Naive thymus-derived CD8-positive, alpha-beta T cell (primary cell): ENCODE results near the gene NDOR1. TPM values are rescaled to one million over a fixed set of nuclear protein-coding genes. Genes with fewer than 3 reads are reported as not detected.

Experiments used
- ATAC-seq, 2 donors: fragments of 150-1000 bp; cut with Tn5 transposase in 1 of 2; sonication (Bioruptor Pico), chemical (Tn5 transposase) in 1 of 2; 1 replicate in 1 of 2; 2 replicates in 1 of 2; pipeline ENCODE4 v1.10.0; 2021; ENCODE audit warnings: mild to moderate bottlenecking in 2 of 2, moderate library complexity in 2 of 2
- POLR2A ChIA-PET: fragments of 350-600 bp; sonication (Branson Sonifier 250); formaldehyde crosslinking; loops from one replicate; lab custom pipeline; 2021; ENCODE audit warnings: antibody characterized with exemption; lab: Charles Lee
- DNase-seq, 10 donors: peaks; one replicate each; pipeline versions ENCODE4 v3.0.0 to v3.0.0-alpha.2; 2020 to 2022
- H3K27ac Mint-ChIP-seq, 10 donors: one replicate each; pipeline ENCODE4 v1.8.0; 2020 to 2022; ENCODE audit warnings: mild to moderate bottlenecking in 10 of 10, mixed read lengths in 10 of 10, moderate library complexity in 4 of 10, inconsistent platforms in 1 of 10
- H3K27me3 Mint-ChIP-seq, 5 donors: one replicate each; pipeline ENCODE4 v1.8.0; 2021 to 2022; ENCODE audit warnings: mixed read lengths in 5 of 5
- H3K36me3 Mint-ChIP-seq, 3 donors: one replicate each; pipeline ENCODE4 v1.8.0; 2020 to 2022; ENCODE audit warnings: mixed read lengths in 3 of 3, mild to moderate bottlenecking in 2 of 3, inconsistent platforms in 1 of 3
- H3K4me1 Mint-ChIP-seq, 4 donors: one replicate each; pipeline ENCODE4 v1.8.0; 2021 to 2022; ENCODE audit warnings: mixed read lengths in 4 of 4
- H3K4me3 Mint-ChIP-seq, 10 donors: one replicate each; pipeline ENCODE4 v1.8.0; 2020 to 2022; ENCODE audit warnings: mild to moderate bottlenecking in 10 of 10, mixed read lengths in 10 of 10, moderate library complexity in 6 of 10, inconsistent platforms in 1 of 10
- H3K9me3 Mint-ChIP-seq, 9 donors: one replicate each; pipeline ENCODE4 v1.8.0; 2020 to 2022; ENCODE audit warnings: mixed read lengths in 9 of 9, mild to moderate bottlenecking in 3 of 9, inconsistent platforms in 1 of 9, moderate library complexity in 1 of 9
- polyA plus RNA-seq, 3 donors: library from polyadenylated mRNA; unstranded; fragments of 300-500 nt; fragmentation: Illumina TruSeq; gene quantifications; one replicate each; pipeline ENCODE4 v1.2.3, GENCODE V29; 2021
- total RNA-seq, 8 experiments: library from RNA in 2 of 8; stranded (reverse) in 2 of 8; gene quantifications; one replicate each; pipeline ENCODE4 v1.2.3 and lab custom pipeline; 2021 to 2026

The NDOR1 gene
- total and polyA plus RNA-seq, 5 experiments from 2014 or later, result 2.4 to 39.8 (median 9.5) TPM

DNA sequence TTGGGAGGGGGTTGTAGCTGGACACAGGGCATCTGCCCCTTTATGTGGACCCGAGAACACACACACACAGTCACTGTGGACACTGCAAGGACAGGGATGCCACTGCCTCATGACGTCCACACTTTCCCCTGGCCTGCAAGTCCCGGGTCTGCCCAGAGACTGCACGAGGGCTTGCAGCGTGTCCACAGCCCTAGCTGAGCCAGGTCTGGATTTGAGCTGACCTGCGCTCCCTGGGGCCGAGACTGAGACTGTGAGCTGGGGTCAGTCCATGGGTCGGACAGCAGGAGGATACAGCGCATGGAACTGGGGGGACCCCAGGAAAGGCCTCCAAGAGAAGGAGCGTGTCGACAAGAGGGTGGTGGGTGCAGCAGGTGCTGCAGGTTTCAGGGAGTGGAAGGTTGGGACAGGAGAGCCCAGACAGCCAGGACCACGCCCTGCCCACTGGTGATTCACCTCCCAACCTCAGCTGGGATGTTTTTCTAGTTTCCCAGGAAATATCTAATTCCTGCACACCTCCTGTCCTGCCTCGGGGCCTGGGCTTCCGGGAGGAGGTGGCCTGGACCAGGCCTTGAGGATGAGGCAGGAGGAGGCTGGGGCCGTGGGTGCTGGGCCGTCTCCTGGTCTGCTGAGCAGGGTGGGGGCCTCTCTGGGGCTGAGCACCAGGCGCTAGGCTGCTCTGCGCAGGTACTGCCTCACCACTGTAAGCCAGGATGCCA, 21.0 kb downstream of the NDOR1 start:
- H3K27ac Mint-ChIP-seq, result no peak overlapping the region

DNA sequence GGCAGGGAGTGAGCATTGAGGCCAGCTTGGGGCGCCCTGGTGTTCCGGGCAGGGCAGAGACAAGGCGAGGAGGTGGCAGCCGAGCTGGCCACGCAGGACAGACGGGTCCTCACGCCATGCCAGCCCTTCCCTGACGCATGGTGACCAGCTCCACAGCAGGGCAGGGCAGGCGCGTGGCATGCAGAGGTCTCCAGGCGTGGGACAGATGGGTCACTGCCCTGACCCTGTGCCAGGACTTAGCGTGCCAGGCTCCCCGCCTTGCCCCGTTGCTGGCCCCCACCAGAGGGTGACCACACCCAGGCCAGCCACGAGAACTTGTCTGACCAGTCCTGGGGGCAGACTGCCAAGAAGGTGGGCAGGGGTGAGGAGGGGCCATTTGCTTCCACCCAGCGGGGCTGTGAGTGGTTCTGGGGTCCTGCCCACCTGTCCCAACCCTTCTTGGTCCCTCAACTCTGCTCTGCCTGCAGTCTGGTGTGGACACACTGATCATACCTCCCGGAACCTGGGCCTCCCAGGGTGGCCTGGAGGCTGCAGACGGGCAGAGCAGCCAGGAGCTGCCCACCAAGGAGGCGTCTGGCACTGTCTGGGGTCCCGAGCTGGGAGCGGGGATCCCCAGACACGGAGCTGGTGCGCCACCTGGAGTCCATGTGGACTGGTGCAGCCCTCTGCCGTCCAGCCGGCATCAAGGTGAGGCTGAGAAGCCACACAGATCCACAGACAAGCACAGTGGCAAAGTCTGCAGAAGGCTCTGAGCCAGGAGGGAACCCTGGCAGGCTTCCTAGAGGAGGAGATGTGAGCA, 21.8 kb downstream of the NDOR1 start, which contains the start of gene RNF224:
RNF224 (plus strand) TSS at position 449 of the 799 bp plus-strand sequence. CDS start 834 bp downstream, outside the sequence.
- ATAC-seq (peak; percentile 43), DNase-seq (peak; percentile 71 to 88 (median 81))
- Mint-ChIP-seq H3K36me3 (peaks cover 0 to 2% (median 1%) of the 10 kb centered on the region in 3 donors), H3K27me3 (peaks cover 2 to 17% (median 4%) of the 10 kb centered on the region in 5 donors), H3K4me1 (peaks cover 5 to 14% (median 12%) of the 10 kb centered on the region in 4 donors), H3K9me3 (no peaks in the 10 kb centered on the region), H3K4me3 (peak within 1 kb of the TSS in 5 of 10 donors; percentile 1 to 64 (median 28)), H3K27ac (peak within 1 kb of the TSS in 6 of 10 donors; percentile 2 to 90 (median 32))
- POLR2A ChIA-PET, result interaction anchor here (0.9 to 6.4 kb wide), 9 partner anchors 10 to 140 kb away, joined by 3 to 59 read pairs (median 6); partner anchors contain the start of genes ANAPC2, MAN1B1 and SSNA1

More for the DNA sequence above, 21.0 kb downstream of the NDOR1 start:
- H3K4me3 Mint-ChIP-seq, result no peak overlapping the region
- DNase-seq (no peak), ATAC-seq (no peak)
- H3K9me3 Mint-ChIP-seq, result no peaks in the 10 kb centered on the region
- H3K27me3 Mint-ChIP-seq, result peaks cover 2 to 11% (median 4%) of the 10 kb centered on the region in 5 donors
- POLR2A ChIA-PET, result interaction anchor here (1.0 to 6.4 kb wide), 6 partner anchors 38 to 140 kb away, joined by 3 to 59 read pairs (median 6); partner anchors contain the start of genes ANAPC2, MAN1B1 and SSNA1
- peaks cover 0 to 2% (median 1%) of the 10 kb centered on the region in 3 donors for H3K36me3 Mint-ChIP-seq
- H3K4me1 Mint-ChIP-seq, result peaks cover 5 to 14% (median 12%) of the 10 kb centered on the region in 4 donors

DNA sequence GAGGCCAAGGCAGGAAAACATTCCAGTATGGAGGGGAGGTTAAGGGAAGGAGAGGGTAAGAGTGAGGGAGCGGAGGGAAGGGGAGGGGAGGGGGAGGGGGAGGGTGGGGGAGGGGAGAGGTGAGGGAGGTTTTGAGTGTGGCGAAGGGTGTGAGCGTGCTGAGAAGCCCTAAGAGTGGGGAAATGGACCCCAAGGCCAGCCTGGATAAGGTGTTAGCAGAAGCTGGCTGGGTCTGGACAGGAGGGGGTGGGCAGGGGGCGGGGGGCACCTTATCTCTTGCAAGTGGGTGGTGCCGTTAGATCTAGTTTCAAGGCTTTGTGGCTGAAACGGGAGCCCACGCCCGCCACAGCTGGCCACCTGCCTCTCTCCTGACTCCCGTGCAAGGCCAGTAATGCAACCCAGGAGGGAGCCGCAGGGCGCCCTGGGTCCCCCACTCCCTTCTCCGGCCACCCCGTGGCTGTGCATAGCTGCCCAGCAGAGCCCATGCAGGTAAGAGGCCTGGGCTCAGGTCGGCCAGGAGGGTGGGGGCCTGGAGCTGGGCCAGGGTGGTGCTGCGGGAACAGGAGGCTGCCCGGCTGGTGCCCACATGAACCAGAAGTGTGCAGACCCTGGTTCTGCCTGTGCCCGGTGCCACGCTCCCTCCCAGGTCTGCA, 22.5 kb downstream of the NDOR1 start:
- no peak for ATAC-seq
- Mint-ChIP-seq H3K36me3 (peaks cover 0 to 2% (median 1%) of the 10 kb centered on the region in 3 donors), H3K9me3 (no peaks in the 10 kb centered on the region), H3K27me3 (peaks cover 2 to 18% (median 4%) of the 10 kb centered on the region in 5 donors), H3K4me1 (peaks cover 4 to 13% (median 9%) of the 10 kb centered on the region in 4 donors), H3K4me3 (peak overlapping the region in 4 of 10 donors; percentile 20 to 64 (median 38)), H3K27ac (peak overlapping the region in 3 of 10 donors; percentile 56 to 90 (median 82))
- DNase-seq, result no peak
- POLR2A ChIA-PET, result interaction anchor here (0.9 to 6.4 kb wide), 7 partner anchors 9 to 132 kb away, joined by 3 to 59 read pairs (median 5); partner anchors contain the start of genes ANAPC2 and SSNA1

DNA sequence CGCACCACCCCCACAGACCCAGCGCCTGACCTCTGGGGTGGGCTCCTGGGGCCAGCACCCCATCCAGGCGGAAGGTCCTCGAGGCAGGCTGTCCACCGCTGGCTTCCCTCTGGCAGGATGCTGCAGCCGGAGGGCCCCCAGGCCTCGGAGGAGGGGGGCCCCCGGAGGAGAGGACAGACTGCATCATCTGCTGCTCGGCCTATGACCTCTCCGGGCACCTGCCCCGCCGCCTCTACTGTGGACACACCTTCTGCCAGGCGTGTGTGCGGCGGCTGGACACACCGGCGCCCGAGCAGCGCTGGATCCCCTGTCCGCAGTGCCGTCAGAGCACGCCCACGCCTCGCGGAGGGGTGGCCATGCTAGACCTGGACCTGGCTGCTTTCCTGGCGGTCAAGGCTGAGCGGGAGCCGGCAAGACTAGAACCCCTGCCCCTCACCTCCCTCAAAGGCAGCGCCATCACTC, 23.0 kb downstream of the NDOR1 start:
- ATAC-seq (no peak), DNase-seq (no peak)
- peaks cover 2 to 18% (median 4%) of the 10 kb centered on the region in 5 donors for H3K27me3 Mint-ChIP-seq
- H3K36me3 Mint-ChIP-seq, result peaks cover 0 to 2% (median 1%) of the 10 kb centered on the region in 3 donors
- peaks cover 3 to 12% (median 7%) of the 10 kb centered on the region in 4 donors for H3K4me1 Mint-ChIP-seq
- H3K9me3 Mint-ChIP-seq, result no peaks in the 10 kb centered on the region
- POLR2A ChIA-PET, result interaction anchor here (1.0 to 6.4 kb wide), 4 partner anchors 8 to 182 kb away, joined by 3 to 59 read pairs (median 4); partner anchors contain the start of genes ANAPC2 and SSNA1
- no peak overlapping the region for H3K27ac Mint-ChIP-seq
- H3K4me3 Mint-ChIP-seq, result no peak overlapping the region

DNA sequence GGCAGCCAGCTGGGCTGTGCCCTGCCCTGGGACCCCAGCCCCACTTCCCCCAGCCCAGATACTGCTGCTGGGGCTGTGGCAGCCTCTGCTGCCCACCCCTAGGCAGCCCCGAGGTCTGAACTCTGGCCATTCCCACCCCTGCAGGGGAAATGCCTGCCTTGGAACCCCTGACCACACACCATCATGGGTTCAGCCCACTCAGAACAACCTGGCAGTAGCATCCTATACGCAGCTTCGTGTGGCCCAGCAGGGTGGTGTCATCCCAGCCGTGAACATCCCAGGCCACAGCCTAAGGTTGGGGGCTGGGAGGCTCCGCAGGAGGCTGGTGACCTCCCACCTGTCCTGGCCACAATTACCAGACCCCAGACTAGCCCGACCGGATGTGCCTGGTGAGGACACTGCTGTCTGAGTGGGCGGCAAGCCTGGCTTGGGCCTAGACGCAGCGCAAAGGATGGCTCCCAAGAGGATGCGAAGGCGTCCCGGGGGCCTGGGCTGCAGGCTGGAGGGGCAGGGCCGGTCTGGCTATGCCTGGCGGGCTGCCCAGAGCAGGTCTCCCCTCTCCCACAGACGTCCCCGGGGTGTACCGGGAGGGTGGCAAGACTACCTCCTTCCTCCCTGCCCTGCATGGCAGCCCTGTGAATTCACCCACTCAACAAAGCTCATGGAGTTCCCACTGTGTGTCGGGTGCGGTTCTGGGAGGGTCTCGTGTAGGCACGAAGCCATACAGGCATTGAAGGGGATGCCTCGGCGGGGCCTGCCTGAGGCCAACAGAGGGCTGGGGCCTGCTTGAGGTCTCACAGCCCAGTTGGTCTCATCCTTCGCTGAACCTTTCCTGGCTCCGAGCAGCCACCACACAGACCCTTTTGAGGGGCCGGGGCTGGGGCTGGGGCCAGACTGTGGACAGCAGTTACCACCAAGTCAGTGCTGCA, 23.7 kb downstream of the NDOR1 start:
- peaks cover 3 to 9% (median 5%) of the 10 kb centered on the region in 4 donors for H3K4me1 Mint-ChIP-seq
- no peak for DNase-seq
- H3K27ac Mint-ChIP-seq, result no peak overlapping the region
- no peaks in the 10 kb centered on the region for H3K9me3 Mint-ChIP-seq
- POLR2A ChIA-PET, result interaction anchor here (1.0 to 3.0 kb wide), 4 partner anchors 8 to 183 kb away, joined by 3 to 8 read pairs (median 4); partner anchors contain the start of gene TUBB4B
- peak overlapping the region in 1 of 10 donors; percentile 10 for H3K4me3 Mint-ChIP-seq
- ATAC-seq, result no peak
- peaks cover 2 to 18% (median 4%) of the 10 kb centered on the region in 5 donors for H3K27me3 Mint-ChIP-seq
- H3K36me3 Mint-ChIP-seq, result peaks cover 0 to 2% (median 1%) of the 10 kb centered on the region in 3 donors

DNA sequence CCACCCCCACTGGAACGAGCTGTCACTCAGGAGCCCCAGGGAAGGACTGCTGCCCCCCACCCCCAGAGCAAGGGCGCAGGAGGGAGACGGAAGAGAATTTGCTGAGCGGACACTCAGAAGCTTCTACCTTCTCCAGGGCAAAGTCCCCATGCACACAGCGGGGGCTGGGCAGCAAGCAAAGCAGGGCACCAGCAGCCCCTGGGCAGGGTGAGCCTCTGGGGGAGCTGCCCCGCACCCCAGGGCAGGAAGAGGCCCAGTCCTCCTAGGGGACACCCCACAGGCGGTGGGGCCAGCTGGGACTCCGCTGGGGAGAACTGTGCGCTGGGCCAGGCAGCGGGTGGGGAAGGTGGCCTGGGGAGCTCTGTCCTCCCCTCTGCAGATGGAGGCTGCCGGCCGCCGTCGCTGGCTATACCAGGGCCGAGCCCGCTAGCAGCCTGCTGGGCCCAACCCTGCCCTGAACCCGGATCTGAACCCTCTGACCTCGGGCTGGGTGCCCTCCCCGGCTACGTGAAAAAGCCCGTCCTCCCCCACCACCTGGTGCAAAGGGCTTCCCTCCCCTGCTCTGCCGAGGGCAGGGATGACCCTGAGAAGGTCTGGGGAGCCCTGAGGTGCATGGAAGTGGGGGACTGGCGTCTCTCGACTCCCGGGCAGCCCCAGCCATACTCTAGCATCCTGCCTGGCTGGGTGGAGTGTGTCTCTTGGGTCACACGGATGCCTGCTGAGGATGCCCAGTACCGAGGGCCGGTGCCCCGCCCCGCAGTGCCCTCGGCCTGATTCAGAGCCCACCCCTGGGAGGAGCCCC, 24.6 kb downstream of the NDOR1 start:
- POLR2A ChIA-PET, result interaction anchor here (3.0 kb wide), 1 partner anchor 10 kb away, joined by 8 read pairs; the partner anchor contains the start of gene TUBB4B
- peaks cover 0 to 2% (median 1%) of the 10 kb centered on the region in 3 donors for H3K36me3 Mint-ChIP-seq
- no peaks in the 10 kb centered on the region for H3K9me3 Mint-ChIP-seq
- H3K27ac Mint-ChIP-seq, result no peak overlapping the region
- no peak for DNase-seq
- ATAC-seq, result no peak
- H3K27me3 Mint-ChIP-seq, result peaks cover 2 to 24% (median 4%) of the 10 kb centered on the region in 5 donors
- no peak overlapping the region for H3K4me3 Mint-ChIP-seq
- peaks cover 4 to 12% (median 6%) of the 10 kb centered on the region in 4 donors for H3K4me1 Mint-ChIP-seq

DNA sequence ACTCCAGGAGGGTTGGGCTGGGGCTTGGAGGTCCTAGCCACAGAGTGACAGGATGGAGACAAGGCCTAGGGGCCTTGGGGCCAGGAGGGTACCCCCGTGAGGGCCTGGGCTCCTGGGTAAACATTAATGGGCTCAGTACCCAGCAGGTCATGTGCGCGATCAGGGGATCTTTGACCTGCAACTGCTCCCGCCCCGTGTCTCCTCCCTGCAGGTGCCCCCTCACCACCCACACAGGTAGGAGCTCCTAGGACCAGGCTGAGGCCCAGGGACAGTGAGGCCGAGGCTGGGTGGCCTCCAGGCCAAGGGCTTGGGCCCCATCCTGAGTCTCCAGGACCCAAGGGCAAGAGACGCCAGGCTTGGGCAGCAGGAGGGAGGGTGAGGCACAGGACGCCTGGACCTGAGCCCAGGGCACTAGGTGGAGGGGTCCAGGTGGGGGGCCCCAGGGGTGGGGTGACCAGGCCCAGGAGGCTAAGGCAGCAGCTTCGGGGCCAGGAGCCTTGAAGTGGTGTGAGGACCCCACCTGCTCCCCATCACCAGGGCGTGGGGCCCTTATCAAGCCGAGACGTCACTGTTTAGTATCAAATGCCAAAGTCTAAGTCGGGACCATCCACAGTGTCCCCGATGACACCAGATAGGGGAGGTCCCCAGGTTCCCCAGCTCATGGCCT, 25.3 kb downstream of the NDOR1 start, which contains the start of gene SLC34A3:
SLC34A3 (plus strand) TSS at position 197 of the 667 bp plus-strand sequence. CDS start 802 bp downstream, outside the sequence.
- no peak for ATAC-seq
- Mint-ChIP-seq H3K9me3 (no peaks in the 10 kb centered on the region), H3K4me1 (peaks cover 5 to 11% (median 7%) of the 10 kb centered on the region in 4 donors), H3K36me3 (peaks cover 0 to 2% (median 1%) of the 10 kb centered on the region in 3 donors), H3K4me3 (no peak within 1 kb of the TSS), H3K27ac (no peak within 1 kb of the TSS), H3K27me3 (peaks cover 2 to 28% (median 4%) of the 10 kb centered on the region in 5 donors)
- POLR2A ChIA-PET, result interaction anchor here (0.5 to 3.0 kb wide), 2 partner anchors 9 to 98 kb away, joined by 3 to 8 read pairs; partner anchors contain the start of gene TUBB4B
- DNase-seq, result no peak

DNA sequence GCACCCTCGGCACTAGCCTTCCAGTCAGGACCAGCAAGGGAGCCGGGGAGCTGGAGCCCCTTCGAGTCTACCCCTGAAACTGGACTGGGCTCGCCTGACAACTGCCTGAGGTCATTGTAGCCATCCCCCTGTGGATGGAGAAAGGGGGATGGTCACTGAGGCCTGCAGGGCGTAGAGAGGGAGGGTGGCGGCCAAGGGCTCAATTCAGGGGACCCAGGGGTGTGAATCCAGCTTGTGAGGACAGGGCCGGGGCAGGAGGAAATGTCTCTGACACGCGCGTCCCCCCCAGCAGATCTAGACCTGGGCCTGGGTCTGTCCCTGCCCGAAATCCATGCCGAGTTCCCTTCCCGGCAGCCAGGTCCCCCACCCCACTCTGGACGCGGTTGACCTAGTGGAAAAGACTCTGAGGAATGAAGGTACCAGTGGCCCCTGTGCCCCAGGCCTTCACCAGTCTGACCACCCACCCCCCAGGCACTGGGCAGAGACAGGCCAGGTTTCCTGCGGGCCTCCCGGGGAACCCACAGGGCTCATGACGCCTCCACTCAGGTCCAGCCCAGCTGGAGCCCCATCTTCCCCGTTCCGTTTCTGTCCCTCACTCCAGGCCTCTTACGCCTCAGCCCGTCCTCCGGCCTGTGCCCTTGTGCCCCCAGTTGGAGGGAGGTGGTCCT, 26.0 kb downstream of the NDOR1 start:
- POLR2A ChIA-PET, result interaction anchor here (0.5 to 3.0 kb wide), 2 partner anchors 9 to 99 kb away, joined by 3 to 8 read pairs; partner anchors contain the start of gene TUBB4B
- H3K9me3 Mint-ChIP-seq, result no peaks in the 10 kb centered on the region

DNA sequence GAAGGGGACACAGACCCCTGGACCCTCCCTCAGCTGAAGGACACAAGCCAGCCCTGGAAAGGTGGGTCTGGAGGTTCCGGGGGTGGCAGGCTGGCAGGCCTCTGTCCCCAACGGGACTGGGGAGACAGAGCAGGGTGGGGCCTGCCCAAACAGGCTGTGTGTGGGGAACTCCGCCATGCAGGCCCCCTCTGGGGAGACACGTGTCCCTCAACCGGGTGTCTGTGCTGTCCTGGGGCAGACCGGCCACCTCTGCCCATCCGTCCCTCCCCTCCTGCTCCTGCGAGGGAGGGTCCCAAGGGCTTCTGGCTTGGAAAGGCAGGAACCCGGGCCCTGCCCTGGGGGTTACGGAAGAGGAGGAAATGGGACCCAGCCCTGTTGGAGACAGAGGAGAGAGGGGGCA, 26.6 kb downstream of the NDOR1 start:
- Mint-ChIP-seq H3K9me3 (no peaks in the 10 kb centered on the region), H3K36me3 (peaks cover 0 to 2% (median 1%) of the 10 kb centered on the region in 3 donors), H3K27me3 (peaks cover 2 to 28% (median 4%) of the 10 kb centered on the region in 5 donors), H3K4me1 (peaks cover 7 to 13% (median 10%) of the 10 kb centered on the region in 4 donors), H3K27ac (peak overlapping the region in 1 of 10 donors; percentile 53), H3K4me3 (no peak overlapping the region)
- no peak for ATAC-seq
- POLR2A ChIA-PET, result interaction anchor here (3.0 kb wide), 1 partner anchor 8 kb away, joined by 8 read pairs; the partner anchor contains the start of gene TUBB4B
- no peak for DNase-seq

More for the DNA sequence above, 26.0 kb downstream of the NDOR1 start:
- no peak for DNase-seq
- Mint-ChIP-seq H3K27ac (peak overlapping the region in 1 of 10 donors; percentile 53), H3K4me3 (no peak overlapping the region), H3K27me3 (peaks cover 2 to 28% (median 4%) of the 10 kb centered on the region in 5 donors), H3K4me1 (peaks cover 7 to 11% (median 8%) of the 10 kb centered on the region in 4 donors), H3K36me3 (peaks cover 0 to 2% (median 1%) of the 10 kb centered on the region in 3 donors)
- no peak for ATAC-seq
